Measurements from ENCODE around the gene GAP43.
A peak's percentile ranks its signal among the peaks of the same experiment; 100 is the strongest.

GAP43 gene

GRCh38 chr3:115663414-115663813 lies 40.1 kb downstream of the GAP43 start:
- no peak overlapping the region for H3K9ac ChIP-seq (ENCODE audit: low read length in 2 of 2)
- no peaks in the 10 kb centered on the region for H3K27me3 ChIP-seq (ENCODE audit: control insufficient read depth in 1 of 2, insufficient read depth in 2 of 2, low read length in 2 of 2)
- H3K4me1 ChIP-seq (ENCODE audit: control insufficient read depth, insufficient read depth, low read length), result peaks cover 6% of the 10 kb centered on the region
- no peak overlapping the region for H3K4me3 ChIP-seq (ENCODE audit: low read length in 2 of 2)
- no peaks in the 10 kb centered on the region for H3K9me3 ChIP-seq (ENCODE audit: control insufficient read depth in 2 of 2, low read length in 2 of 2)
- no peak overlapping the region for H3K27ac ChIP-seq (ENCODE audit: low read length)
- H3K36me3 ChIP-seq (ENCODE audit: control insufficient read depth in 2 of 2, insufficient read depth in 2 of 2, low read length in 2 of 2), result no peaks in the 10 kb centered on the region

GRCh38 chr3:115666081-115666480 lies 42.8 kb downstream of the GAP43 start:
- H3K27me3 ChIP-seq (ENCODE audit: control insufficient read depth in 1 of 2, insufficient read depth in 2 of 2, low read length in 2 of 2), result no peaks in the 10 kb centered on the region
- H3K4me1 ChIP-seq (ENCODE audit: control insufficient read depth, insufficient read depth, low read length), result no peaks in the 10 kb centered on the region
- no peaks in the 10 kb centered on the region for H3K36me3 ChIP-seq (ENCODE audit: control insufficient read depth in 2 of 2, insufficient read depth in 2 of 2, low read length in 2 of 2)
- H3K27ac ChIP-seq (ENCODE audit: low read length), result no peak overlapping the region
- no peaks in the 10 kb centered on the region for H3K9me3 ChIP-seq (ENCODE audit: control insufficient read depth in 2 of 2, low read length in 2 of 2)
- no peak overlapping the region for H3K9ac ChIP-seq (ENCODE audit: low read length in 2 of 2)
- H3K4me3 ChIP-seq (ENCODE audit: low read length in 2 of 2), result no peak overlapping the region

- Histone ChIP-seq H3K9ac (ENCODE audit: low read length in 2 of 2) (no peak overlapping the region), H3K36me3 (ENCODE audit: control insufficient read depth in 2 of 2, insufficient read depth in 2 of 2, low read length in 2 of 2) (no peaks in the 10 kb centered on the region), H3K27ac (ENCODE audit: low read length) (no peak overlapping the region), H3K4me1 (ENCODE audit: control insufficient read depth, insufficient read depth, low read length) (no peaks in the 10 kb centered on the region), H3K9me3 (ENCODE audit: control insufficient read depth in 2 of 2, low read length in 2 of 2) (no peaks in the 10 kb centered on the region), H3K4me3 (ENCODE audit: low read length in 2 of 2) (no peak overlapping the region), H3K27me3 (ENCODE audit: control insufficient read depth in 1 of 2, insufficient read depth in 2 of 2, low read length in 2 of 2) (no peaks in the 10 kb centered on the region)
These were observed 43.8 kb downstream of the GAP43 start for GRCh38 chr3:115666920-115667737.

DNA sequence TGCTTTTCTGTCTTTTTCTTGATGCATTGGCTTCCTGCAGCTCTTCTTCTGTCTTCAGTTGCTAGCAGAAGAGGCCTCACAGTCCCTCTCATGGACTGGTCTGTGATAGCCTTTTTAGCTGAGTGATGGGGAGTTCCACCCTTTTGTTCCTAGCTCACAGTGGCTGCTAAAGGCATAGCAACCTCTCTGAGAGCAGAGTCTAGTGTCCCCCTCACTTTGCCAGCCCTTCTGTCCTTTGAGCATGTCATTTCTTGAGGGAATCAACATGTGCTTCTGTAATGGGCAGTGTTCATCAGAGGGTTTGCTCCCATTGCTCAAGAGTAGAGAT lies 44.4 kb downstream of the GAP43 start:
- Histone ChIP-seq H3K9ac (ENCODE audit: low read length in 2 of 2) (no peak overlapping the region), H3K27ac (ENCODE audit: low read length) (no peak overlapping the region), H3K36me3 (ENCODE audit: control insufficient read depth in 2 of 2, insufficient read depth in 2 of 2, low read length in 2 of 2) (no peaks in the 10 kb centered on the region), H3K27me3 (ENCODE audit: control insufficient read depth in 1 of 2, insufficient read depth in 2 of 2, low read length in 2 of 2) (no peaks in the 10 kb centered on the region), H3K4me1 (ENCODE audit: control insufficient read depth, insufficient read depth, low read length) (no peaks in the 10 kb centered on the region), H3K4me3 (ENCODE audit: low read length in 2 of 2) (no peak overlapping the region), H3K9me3 (ENCODE audit: control insufficient read depth in 2 of 2, low read length in 2 of 2) (no peaks in the 10 kb centered on the region)

GRCh38 chr3:115670911-115671310 lies 47.6 kb downstream of the GAP43 start:
- Histone ChIP-seq H3K4me3 (ENCODE audit: low read length in 2 of 2) (no peak overlapping the region), H3K9me3 (ENCODE audit: control insufficient read depth in 2 of 2, low read length in 2 of 2) (no peaks in the 10 kb centered on the region), H3K9ac (ENCODE audit: low read length in 2 of 2) (no peak overlapping the region), H3K36me3 (ENCODE audit: control insufficient read depth in 2 of 2, insufficient read depth in 2 of 2, low read length in 2 of 2) (no peaks in the 10 kb centered on the region), H3K27me3 (ENCODE audit: control insufficient read depth in 1 of 2, insufficient read depth in 2 of 2, low read length in 2 of 2) (no peaks in the 10 kb centered on the region), H3K4me1 (ENCODE audit: control insufficient read depth, insufficient read depth, low read length) (no peaks in the 10 kb centered on the region), H3K27ac (ENCODE audit: low read length) (no peak overlapping the region)

- Histone ChIP-seq H3K4me1 (ENCODE audit: control insufficient read depth, insufficient read depth, low read length) (no peaks in the 10 kb centered on the region), H3K27ac (ENCODE audit: low read length) (no peak overlapping the region), H3K27me3 (ENCODE audit: control insufficient read depth in 1 of 2, insufficient read depth in 2 of 2, low read length in 2 of 2) (no peaks in the 10 kb centered on the region), H3K9ac (ENCODE audit: low read length in 2 of 2) (no peak overlapping the region), H3K9me3 (ENCODE audit: control insufficient read depth in 2 of 2, low read length in 2 of 2) (no peaks in the 10 kb centered on the region), H3K4me3 (ENCODE audit: low read length in 2 of 2) (peak overlapping the region in 1 of 2 donors; percentile 16), H3K36me3 (ENCODE audit: control insufficient read depth in 2 of 2, insufficient read depth in 2 of 2, low read length in 2 of 2) (no peaks in the 10 kb centered on the region)
These were observed 48.6 kb downstream of the GAP43 start for GRCh38 chr3:115671761-115672455.

DNA sequence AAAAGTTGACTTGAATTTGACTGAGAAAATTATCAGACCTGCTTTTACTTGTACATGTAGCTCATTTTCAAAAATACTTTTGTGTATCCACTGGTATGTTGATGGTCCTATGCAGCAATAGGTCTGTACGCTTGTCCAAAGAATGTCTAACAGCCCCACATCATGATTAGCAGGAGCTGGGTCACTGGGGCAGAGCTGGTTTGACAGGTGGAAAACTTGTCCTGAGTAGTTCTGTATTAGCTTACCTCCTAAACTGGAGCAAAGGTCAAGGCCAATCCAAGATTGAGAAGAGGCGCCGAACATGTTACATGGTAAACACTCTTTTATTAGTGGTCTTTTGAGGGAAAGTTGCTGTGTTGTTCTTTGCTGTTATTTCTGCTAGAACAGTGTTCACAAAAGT lies 50.6 kb downstream of the GAP43 start:
- no peak overlapping the region for H3K4me3 ChIP-seq (ENCODE audit: low read length in 2 of 2)

GRCh38 chr3:115676336-115676735 lies 53.0 kb downstream of the GAP43 start:
- no peaks in the 10 kb centered on the region for H3K27me3 ChIP-seq (ENCODE audit: control insufficient read depth in 1 of 2, insufficient read depth in 2 of 2, low read length in 2 of 2)
- no peaks in the 10 kb centered on the region for H3K4me1 ChIP-seq (ENCODE audit: control insufficient read depth, insufficient read depth, low read length)
- no peak overlapping the region for H3K4me3 ChIP-seq (ENCODE audit: low read length in 2 of 2)
- H3K36me3 ChIP-seq (ENCODE audit: control insufficient read depth in 2 of 2, insufficient read depth in 2 of 2, low read length in 2 of 2), result no peaks in the 10 kb centered on the region
- no peaks in the 10 kb centered on the region for H3K9me3 ChIP-seq (ENCODE audit: control insufficient read depth in 2 of 2, low read length in 2 of 2)
- no peak overlapping the region for H3K9ac ChIP-seq (ENCODE audit: low read length in 2 of 2)
- H3K27ac ChIP-seq (ENCODE audit: low read length), result no peak overlapping the region

More for the DNA sequence above, 50.6 kb downstream of the GAP43 start:
- Histone ChIP-seq H3K27me3 (ENCODE audit: control insufficient read depth in 1 of 2, insufficient read depth in 2 of 2, low read length in 2 of 2) (no peaks in the 10 kb centered on the region), H3K9ac (ENCODE audit: low read length in 2 of 2) (no peak overlapping the region), H3K36me3 (ENCODE audit: control insufficient read depth in 2 of 2, insufficient read depth in 2 of 2, low read length in 2 of 2) (no peaks in the 10 kb centered on the region), H3K9me3 (ENCODE audit: control insufficient read depth in 2 of 2, low read length in 2 of 2) (no peaks in the 10 kb centered on the region), H3K27ac (ENCODE audit: low read length) (no peak overlapping the region), H3K4me1 (ENCODE audit: control insufficient read depth, insufficient read depth, low read length) (no peaks in the 10 kb centered on the region)

DNA sequence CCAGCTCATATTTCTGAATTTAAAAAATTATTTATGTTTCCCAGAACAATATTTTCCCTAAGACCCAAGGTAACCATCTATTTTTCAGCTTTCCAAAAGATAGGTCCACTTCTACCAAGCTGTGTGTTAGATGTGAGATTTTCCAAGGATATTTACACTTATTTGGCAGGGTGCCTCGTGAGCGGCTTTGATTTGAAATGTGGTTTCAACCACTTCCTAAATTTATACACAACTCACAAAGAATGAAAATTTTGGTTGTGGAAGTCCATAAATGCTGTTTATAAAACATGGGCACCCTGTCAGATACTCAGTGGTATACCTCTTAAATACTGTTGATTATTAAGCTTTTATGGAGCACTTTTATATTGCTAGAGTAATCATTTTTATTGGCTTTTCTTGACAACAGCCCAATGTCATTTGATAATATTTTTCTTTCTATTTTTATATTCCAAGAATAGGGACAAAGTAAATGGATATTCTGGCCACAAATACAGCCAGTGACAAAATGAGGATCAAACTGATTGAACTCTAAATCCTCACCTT lies 57.6 kb downstream of the GAP43 start:
- Histone ChIP-seq H3K4me1 (ENCODE audit: control insufficient read depth, insufficient read depth, low read length) (no peaks in the 10 kb centered on the region), H3K9me3 (ENCODE audit: control insufficient read depth in 2 of 2, low read length in 2 of 2) (no peaks in the 10 kb centered on the region), H3K27me3 (ENCODE audit: control insufficient read depth in 1 of 2, insufficient read depth in 2 of 2, low read length in 2 of 2) (no peaks in the 10 kb centered on the region)

DNA sequence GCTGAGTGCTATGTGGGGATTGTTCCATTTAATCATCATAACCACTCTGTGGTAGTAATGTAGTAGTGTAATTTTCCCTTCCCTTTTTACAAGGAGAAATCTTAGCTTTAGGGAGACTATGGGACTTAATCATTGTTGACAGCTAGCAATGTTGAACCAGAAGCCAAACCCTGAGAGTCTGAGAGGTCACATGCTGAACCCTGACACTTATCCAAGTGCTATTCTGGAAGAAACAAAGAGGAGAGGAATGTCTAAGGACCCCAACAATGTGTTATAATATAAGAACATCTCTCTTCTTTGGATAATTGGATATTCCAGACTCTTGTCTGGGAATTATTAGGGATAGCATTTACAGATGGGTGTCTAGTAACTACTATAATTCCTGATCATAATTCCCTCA lies 58.4 kb downstream of the GAP43 start:
- no peaks in the 10 kb centered on the region for H3K36me3 ChIP-seq (ENCODE audit: control insufficient read depth in 2 of 2, insufficient read depth in 2 of 2, low read length in 2 of 2)
- H3K27me3 ChIP-seq (ENCODE audit: control insufficient read depth in 1 of 2, insufficient read depth in 2 of 2, low read length in 2 of 2), result no peaks in the 10 kb centered on the region
- no peak overlapping the region for H3K27ac ChIP-seq (ENCODE audit: low read length)
- no peaks in the 10 kb centered on the region for H3K9me3 ChIP-seq (ENCODE audit: control insufficient read depth in 2 of 2, low read length in 2 of 2)
- no peak overlapping the region for H3K4me3 ChIP-seq (ENCODE audit: low read length in 2 of 2)
- H3K4me1 ChIP-seq (ENCODE audit: control insufficient read depth, insufficient read depth, low read length), result no peaks in the 10 kb centered on the region
- H3K9ac ChIP-seq (ENCODE audit: low read length in 2 of 2), result no peak overlapping the region

More for the DNA sequence above, 57.6 kb downstream of the GAP43 start:
- Histone ChIP-seq H3K36me3 (ENCODE audit: control insufficient read depth in 2 of 2, insufficient read depth in 2 of 2, low read length in 2 of 2) (no peaks in the 10 kb centered on the region), H3K27ac (ENCODE audit: low read length) (no peak overlapping the region), H3K9ac (ENCODE audit: low read length in 2 of 2) (no peak overlapping the region), H3K4me3 (ENCODE audit: low read length in 2 of 2) (no peak overlapping the region)

- H3K4me3 ChIP-seq (ENCODE audit: low read length in 2 of 2), result no peak overlapping the region
- H3K27ac ChIP-seq (ENCODE audit: low read length), result no peak overlapping the region
- H3K4me1 ChIP-seq (ENCODE audit: control insufficient read depth, insufficient read depth, low read length), result no peaks in the 10 kb centered on the region
- H3K36me3 ChIP-seq (ENCODE audit: control insufficient read depth in 2 of 2, insufficient read depth in 2 of 2, low read length in 2 of 2), result no peaks in the 10 kb centered on the region
- H3K9ac ChIP-seq (ENCODE audit: low read length in 2 of 2), result no peak overlapping the region
- H3K27me3 ChIP-seq (ENCODE audit: control insufficient read depth in 1 of 2, insufficient read depth in 2 of 2, low read length in 2 of 2), result no peaks in the 10 kb centered on the region
- no peaks in the 10 kb centered on the region for H3K9me3 ChIP-seq (ENCODE audit: control insufficient read depth in 2 of 2, low read length in 2 of 2)
These were observed 60.0 kb downstream of the GAP43 start for GRCh38 chr3:115683305-115683704.
